Muscle of leg (tissue), 11 donors: Measurements from ENCODE around the gene KCNJ5. TPM values are rescaled to one million over a fixed set of nuclear protein-coding genes. Genes with fewer than 3 reads are reported as not detected.
A peak's percentile ranks its signal among the peaks of the same experiment; 100 is the strongest.

Source experiments
- DNase-seq: peaks from one replicate; pipeline ENCODE4 v3.0.0; 2013
- H3K27ac ChIP-seq: one replicate; pipeline ENCODE4 v1.5.1; 2013; ENCODE audit warnings: mild to moderate bottlenecking, low read length, control low read depth
- H3K27me3 ChIP-seq: one replicate; pipeline ENCODE4 v1.6.1; 2013; ENCODE audit warnings: low read length; ENCODE audit not compliant: control insufficient read depth, insufficient read depth
- H3K36me3 ChIP-seq: one replicate; pipeline ENCODE4 v1.6.1; 2013; ENCODE audit warnings: low read length; ENCODE audit not compliant: control insufficient read depth, insufficient read depth
- H3K4me1 ChIP-seq: one replicate; pipeline ENCODE4 v1.6.1; 2013; ENCODE audit warnings: low read length; ENCODE audit not compliant: control insufficient read depth, insufficient read depth
- H3K4me3 ChIP-seq: one replicate; pipeline ENCODE4 v1.5.1; 2013; ENCODE audit warnings: low read length, control low read depth
- H3K9me3 ChIP-seq: replicated peaks from 2 replicates; pipeline ENCODE4 v1.6.1; 2013; ENCODE audit warnings: low read depth, low read length; ENCODE audit not compliant: control insufficient read depth
- WGBS: methylation state at CpG from one replicate; pipeline ENCODE4 v1.1.5; 2013; ENCODE audit warnings: missing lambda C conversion rate; ENCODE audit not compliant: insufficient coverage; 5-methylcytosine and 5-hydroxymethylcytosine counted together
- polyA plus RNA-seq, 8 donors: library from polyadenylated mRNA; unstranded; fragments of 120-200 nt; gene quantifications; one replicate each; pipeline versions ENCODE4 v1.2.1 to v1.2.3, GENCODE V29; 2013; ENCODE audit warnings: inconsistent platforms in 1 of 8, low replicate concordance in 1 of 8; ENCODE audit not compliant: insufficient read length in 8 of 8, insufficient read depth in 1 of 8
- total RNA-seq: library from RNA; stranded (reverse); fragments of 120-200 nt; gene quantifications from one replicate; pipeline ENCODE4 v1.2.4, GENCODE V29; 2013

Gene KCNJ5
- total and polyA plus RNA-seq, 9 donors: 0.35 to 1.5 (median 0.57) TPM

DNA sequence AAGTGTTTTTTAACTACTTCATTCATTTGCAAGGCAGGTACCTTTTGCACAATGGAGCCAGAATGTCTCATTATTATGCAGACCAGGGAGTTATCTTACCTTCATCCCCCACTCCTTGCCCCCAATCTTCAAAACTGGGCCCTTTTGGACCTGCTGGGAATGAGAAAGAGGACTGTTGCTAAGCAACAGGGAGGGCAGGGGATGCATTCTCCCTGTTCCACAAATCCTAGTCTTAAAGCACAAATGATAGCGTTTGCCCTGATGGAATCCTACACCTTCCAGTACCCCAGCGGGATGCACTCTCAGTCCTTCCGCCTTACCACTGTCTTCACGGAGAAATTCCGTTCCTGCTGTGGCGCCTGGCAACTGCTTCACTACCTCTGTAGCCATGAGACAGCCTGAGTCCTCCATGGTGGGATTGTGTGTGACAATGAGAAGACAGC, 20.0 kb upstream of the KCNJ5 start:
- no peaks in the 10 kb centered on the region for H3K4me1 ChIP-seq
- 67% methylated on average over 1 of the region's 6 CpGs for whole genome bisulfite sequencing
- H3K27ac ChIP-seq: no peak overlapping the region
- no peaks in the 10 kb centered on the region for H3K36me3 ChIP-seq
- no peaks in the 10 kb centered on the region for H3K9me3 ChIP-seq
- H3K4me3 ChIP-seq: no peak overlapping the region
- no peaks in the 10 kb centered on the region for H3K27me3 ChIP-seq
- DNase-seq: no peak

DNA sequence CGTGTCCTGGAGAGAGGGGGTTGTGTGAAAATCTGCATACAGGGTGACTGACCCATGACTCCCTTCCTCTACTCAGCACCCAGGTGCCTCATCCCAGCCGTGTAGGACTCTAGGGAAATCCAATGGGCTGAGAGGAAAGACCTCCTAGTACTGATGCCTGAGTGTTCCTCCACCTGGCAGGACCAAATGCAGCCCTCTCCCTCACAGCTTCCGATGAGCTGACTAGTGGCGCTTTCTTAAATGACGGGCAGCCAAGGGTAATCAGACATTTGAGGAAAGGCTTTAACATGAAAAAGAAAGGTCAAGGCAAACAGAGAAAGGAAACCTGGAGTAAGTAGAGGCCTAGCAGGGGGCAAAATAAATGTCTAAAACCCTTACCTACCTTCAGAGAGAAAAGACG, 19.1 kb upstream of the KCNJ5 start:
- no peak for DNase-seq
- no peak overlapping the region for H3K4me3 ChIP-seq
- H3K27me3 ChIP-seq: no peaks in the 10 kb centered on the region
- no peak overlapping the region for H3K27ac ChIP-seq
- WGBS: no CpG with 5 or more reads among the region's 6 CpGs
- no peaks in the 10 kb centered on the region for H3K9me3 ChIP-seq
- no peaks in the 10 kb centered on the region for H3K4me1 ChIP-seq
- no peaks in the 10 kb centered on the region for H3K36me3 ChIP-seq

DNA sequence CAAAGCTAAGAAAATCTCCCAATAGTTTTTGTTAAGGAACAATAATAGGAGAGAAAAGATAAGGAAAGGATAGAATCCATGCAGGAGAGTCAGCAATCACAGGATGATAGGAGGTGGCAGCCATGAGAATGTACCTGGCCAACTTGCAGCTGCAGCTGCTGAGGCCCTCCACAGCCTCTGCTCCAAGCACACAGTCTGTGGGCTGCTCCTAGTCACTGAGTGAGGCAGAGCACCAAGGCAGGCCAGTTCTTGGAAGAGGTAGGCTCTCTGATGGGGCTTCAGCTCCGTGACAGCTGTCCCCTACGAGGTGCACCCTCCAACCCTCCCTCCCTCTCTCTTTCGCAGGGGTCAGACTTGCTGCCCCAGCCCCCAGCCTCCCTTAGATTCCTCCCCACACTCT, 18.6 kb upstream of the KCNJ5 start:
- Histone ChIP-seq H3K4me3 (no peak overlapping the region), H3K27me3 (no peaks in the 10 kb centered on the region), H3K4me1 (no peaks in the 10 kb centered on the region), H3K36me3 (no peaks in the 10 kb centered on the region), H3K9me3 (no peaks in the 10 kb centered on the region), H3K27ac (no peak overlapping the region)
- WGBS: 80% methylated on average over 3 of the region's 3 CpGs
- no peak for DNase-seq

DNA sequence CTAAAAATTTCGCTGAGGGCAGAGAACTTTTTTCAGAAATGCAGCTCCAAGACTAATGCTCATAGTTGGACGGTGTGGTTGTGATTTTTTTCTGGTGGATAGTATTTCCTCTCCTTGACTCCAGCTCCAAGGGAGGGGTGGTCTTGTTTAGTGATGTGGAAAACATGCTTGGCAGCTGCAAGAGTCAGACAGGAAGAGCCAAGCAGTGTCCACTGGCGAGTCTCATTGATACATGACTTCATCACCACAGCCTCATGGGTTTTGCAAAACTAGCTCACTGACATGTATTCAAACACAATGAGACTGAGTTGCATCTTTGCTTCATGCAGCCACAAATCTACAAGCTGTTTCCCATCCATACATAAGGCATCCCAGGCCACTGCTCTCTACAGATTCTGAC, 16.7 kb upstream of the KCNJ5 start:
- H3K4me3 ChIP-seq: no peak overlapping the region
- DNase-seq: peak; percentile 86
- peaks cover 3% of the 10 kb centered on the region for H3K4me1 ChIP-seq
- H3K27me3 ChIP-seq: no peaks in the 10 kb centered on the region
- H3K27ac ChIP-seq: no peak overlapping the region
- no peaks in the 10 kb centered on the region for H3K36me3 ChIP-seq
- H3K9me3 ChIP-seq: no peaks in the 10 kb centered on the region
- 0% methylated on average over 1 of the region's 3 CpGs for WGBS

DNA sequence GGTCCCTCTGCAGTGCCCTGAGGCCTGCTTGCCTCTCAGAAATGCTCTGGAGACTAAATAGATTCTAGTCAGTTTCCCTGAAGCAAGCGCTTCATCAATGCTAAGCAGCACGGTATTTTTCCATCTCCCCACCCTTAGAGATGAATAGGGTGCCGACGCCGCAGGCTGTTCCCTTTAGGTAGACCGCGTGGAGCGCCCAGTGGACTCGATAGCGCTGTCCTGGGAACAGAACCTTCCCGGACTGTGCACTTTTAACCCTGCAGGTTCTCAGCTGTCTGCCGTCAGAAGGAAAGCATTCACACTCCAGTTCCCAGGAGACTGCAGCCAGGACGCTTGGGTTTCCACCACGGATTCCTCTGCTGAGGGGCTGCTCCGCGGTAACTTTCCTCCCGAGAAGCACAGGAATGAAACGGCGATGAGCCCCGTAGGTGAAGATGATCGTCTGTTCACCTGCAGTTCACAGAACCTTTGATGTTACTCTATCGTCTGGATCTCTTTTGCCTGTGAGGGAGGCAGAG, 15.0 kb upstream of the KCNJ5 start:
- DNase-seq: no peak
- H3K27me3 ChIP-seq: peaks cover 2% of the 10 kb centered on the region
- H3K36me3 ChIP-seq: no peaks in the 10 kb centered on the region
- peaks cover 3% of the 10 kb centered on the region for H3K4me1 ChIP-seq
- H3K4me3 ChIP-seq: no peak overlapping the region
- 61% methylated on average over 19 of the region's 22 CpGs for WGBS
- no peak overlapping the region for H3K27ac ChIP-seq
- H3K9me3 ChIP-seq: no peaks in the 10 kb centered on the region

DNA sequence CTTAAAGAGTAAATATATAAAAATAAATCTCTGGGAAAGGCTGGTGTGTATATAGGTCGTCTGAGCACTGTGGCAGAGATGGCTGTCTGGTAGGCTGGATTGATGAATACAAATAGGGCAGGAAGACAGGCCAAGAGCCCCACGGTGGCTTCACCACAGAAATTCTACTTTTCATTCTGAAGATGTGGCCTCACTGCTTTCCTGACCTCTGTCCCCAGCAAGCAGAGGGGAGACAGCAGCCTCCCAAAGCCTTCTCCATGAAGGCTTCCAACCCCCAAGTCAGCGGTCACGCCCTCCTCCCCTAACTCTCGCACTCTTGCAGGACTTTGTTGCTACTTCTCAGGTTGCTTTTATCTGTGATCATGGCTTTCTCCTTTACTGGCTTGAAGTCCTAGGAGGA, 13.4 kb upstream of the KCNJ5 start:
- Histone ChIP-seq H3K4me1 (peaks cover 3% of the 10 kb centered on the region), H3K36me3 (no peaks in the 10 kb centered on the region), H3K4me3 (no peak overlapping the region), H3K27ac (no peak overlapping the region), H3K9me3 (no peaks in the 10 kb centered on the region), H3K27me3 (peaks cover 6% of the 10 kb centered on the region)
- WGBS: 80% methylated on average over 1 of the region's 5 CpGs
- DNase-seq: no peak

DNA sequence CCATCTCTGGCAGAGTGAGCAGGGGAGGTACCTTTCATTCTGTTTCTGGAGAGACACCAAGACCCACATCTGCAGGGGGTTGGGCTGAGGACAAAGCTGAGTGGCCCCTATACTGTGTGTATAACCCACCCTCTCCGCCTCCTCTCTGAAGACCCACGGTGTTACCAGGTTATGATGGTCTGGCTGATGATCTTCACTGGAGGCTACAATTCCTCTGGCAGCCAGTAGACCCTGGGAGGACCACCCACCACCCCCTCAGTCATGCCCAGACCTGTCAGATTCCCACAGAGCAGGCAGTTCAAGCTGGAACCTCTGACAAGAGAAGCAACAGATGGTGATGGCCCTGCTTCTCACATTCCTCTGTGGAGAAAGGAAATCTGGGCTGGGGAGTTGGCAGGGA, 12.7 kb upstream of the KCNJ5 start:
- WGBS: 90% methylated on average over 2 of the region's 2 CpGs
- Histone ChIP-seq H3K27ac (no peak overlapping the region), H3K27me3 (peaks cover 6% of the 10 kb centered on the region), H3K36me3 (no peaks in the 10 kb centered on the region), H3K4me1 (peaks cover 3% of the 10 kb centered on the region), H3K4me3 (no peak overlapping the region), H3K9me3 (no peaks in the 10 kb centered on the region)
- DNase-seq: no peak

DNA sequence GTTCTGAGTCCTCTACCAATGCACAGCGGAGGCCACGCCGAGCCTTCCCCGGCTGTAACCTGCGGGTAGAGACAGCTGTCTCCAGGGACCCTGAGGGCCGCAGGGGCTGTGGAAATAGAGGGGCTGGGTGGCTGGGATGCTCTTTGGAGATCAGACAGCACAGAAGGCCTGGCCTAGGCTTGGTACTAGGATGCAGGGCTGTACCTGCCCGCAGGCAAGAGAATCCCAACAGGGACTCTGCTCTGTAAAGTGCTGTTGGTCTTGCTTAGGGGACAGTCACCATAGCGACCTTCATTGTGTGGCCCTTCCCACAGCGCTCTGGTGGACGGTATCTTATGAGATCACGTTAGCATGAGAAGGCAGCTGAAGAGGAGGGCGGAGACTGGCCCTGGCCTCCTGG, 11.3 kb upstream of the KCNJ5 start:
- Histone ChIP-seq H3K4me3 (no peak overlapping the region), H3K9me3 (no peaks in the 10 kb centered on the region), H3K27ac (no peak overlapping the region), H3K36me3 (no peaks in the 10 kb centered on the region), H3K4me1 (peaks cover 3% of the 10 kb centered on the region), H3K27me3 (peaks cover 6% of the 10 kb centered on the region)
- WGBS: 78% methylated on average over 10 of the region's 12 CpGs
- DNase-seq: no peak

DNA sequence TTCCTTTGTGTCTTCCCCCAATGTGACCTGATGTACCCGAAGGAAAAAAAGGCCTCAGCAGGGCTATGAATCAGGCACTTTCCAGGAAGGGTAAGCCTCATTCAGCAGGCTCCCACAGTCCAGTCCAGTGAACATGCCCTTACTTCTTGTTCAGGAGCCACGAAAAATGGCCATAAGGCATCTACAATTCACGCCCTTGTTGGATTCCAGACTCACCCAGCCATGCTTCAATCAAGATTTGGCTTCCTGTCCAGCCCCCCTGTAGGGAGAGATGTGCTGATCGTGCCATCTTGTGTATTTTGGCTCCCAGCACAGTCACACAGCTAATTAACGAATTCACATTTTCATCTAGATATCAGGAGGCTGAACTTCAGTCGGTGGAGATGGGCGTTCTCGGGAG, 9.9 kb upstream of the KCNJ5 start:
- no peak for DNase-seq
- no peak overlapping the region for H3K27ac ChIP-seq
- no peaks in the 10 kb centered on the region for H3K36me3 ChIP-seq
- 80% methylated on average over 1 of the region's 8 CpGs for WGBS
- H3K27me3 ChIP-seq: peaks cover 15% of the 10 kb centered on the region
- peaks cover 3% of the 10 kb centered on the region for H3K4me1 ChIP-seq
- no peaks in the 10 kb centered on the region for H3K9me3 ChIP-seq
- H3K4me3 ChIP-seq: no peak overlapping the region

DNA sequence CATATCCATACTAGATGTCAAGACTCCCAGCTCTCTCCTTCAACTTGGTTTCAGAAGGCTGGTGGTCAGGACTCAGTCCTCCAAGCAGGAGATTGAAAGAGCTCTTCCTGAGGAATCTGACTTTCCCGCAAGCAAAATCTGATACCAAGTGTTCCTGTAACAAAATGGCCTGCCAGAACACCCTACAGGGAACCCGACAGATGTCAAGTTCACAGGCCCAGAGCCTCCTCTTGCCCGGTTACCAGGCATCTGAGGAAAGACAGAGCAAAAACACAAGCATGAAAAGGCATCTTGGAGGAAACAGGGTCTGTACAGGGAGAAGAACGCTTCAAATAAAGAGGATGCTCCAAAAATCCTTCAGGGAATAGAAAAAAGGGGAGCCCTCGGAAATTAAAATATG, 8.7 kb upstream of the KCNJ5 start:
- no peaks in the 10 kb centered on the region for H3K36me3 ChIP-seq
- 33% methylated on average over 1 of the region's 5 CpGs for WGBS
- DNase-seq: no peak
- peaks cover 3% of the 10 kb centered on the region for H3K4me1 ChIP-seq
- H3K27ac ChIP-seq: no peak overlapping the region
- no peaks in the 10 kb centered on the region for H3K9me3 ChIP-seq
- H3K27me3 ChIP-seq: peaks cover 21% of the 10 kb centered on the region
- no peak overlapping the region for H3K4me3 ChIP-seq

DNA sequence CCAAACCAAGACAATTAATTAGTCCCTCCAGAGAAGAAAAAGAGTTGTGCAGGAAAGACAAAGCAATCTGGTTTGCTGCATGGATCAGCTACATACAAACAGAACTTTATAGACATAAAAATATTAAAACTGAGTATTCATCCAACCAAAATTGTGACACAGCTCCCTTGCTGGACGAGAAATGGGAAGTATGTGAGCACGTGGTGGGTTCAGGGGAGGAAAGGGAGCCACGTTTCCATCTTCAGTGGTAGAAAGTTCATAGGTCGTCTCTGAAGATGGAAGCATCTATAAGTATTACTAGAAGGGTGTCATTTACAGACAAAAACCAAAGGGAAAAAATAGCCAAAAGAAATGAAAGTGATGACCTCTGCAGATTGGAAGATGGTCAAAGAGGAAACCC, 7.1 kb upstream of the KCNJ5 start:
- Histone ChIP-seq H3K36me3 (no peaks in the 10 kb centered on the region), H3K4me3 (no peak overlapping the region), H3K9me3 (no peaks in the 10 kb centered on the region), H3K4me1 (no peaks in the 10 kb centered on the region), H3K27ac (no peak overlapping the region), H3K27me3 (peaks cover 34% of the 10 kb centered on the region)
- DNase-seq: no peak
- WGBS: no CpG with 5 or more reads among the region's 4 CpGs
